ENCODE results near the gene MYO10.
"Not testable (repeated sequence)": the region's sequence is repeated elsewhere in the genome, so short reads cannot be mapped to it uniquely, and the experiment has no call there.

MYO10 gene

DNA sequence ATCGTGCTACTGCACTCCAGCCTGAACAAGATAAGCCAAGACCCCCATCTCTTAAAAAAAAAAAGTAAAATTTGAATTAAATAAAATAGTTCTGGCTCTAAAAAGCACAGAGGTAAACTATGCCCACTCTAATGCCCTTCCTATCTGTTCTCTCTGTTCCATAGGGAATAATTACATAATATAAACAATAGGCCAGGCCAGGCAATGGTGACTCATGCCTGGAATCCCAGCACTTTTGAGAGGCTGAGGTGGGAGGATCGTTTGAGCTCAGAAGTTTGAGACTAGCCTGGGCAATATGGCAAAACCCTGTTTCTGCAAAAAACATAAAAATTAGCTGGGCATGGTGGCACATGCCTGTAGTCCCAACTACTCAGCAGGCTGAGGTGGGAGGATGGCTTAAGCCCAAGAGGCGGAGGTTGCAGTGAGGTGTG is 47.4 kb downstream of the MYO10 start:
- DNase-seq (ENCODE audit: low read depth in 2 of 3, low spot score in 2 of 3) = no peak

DNA sequence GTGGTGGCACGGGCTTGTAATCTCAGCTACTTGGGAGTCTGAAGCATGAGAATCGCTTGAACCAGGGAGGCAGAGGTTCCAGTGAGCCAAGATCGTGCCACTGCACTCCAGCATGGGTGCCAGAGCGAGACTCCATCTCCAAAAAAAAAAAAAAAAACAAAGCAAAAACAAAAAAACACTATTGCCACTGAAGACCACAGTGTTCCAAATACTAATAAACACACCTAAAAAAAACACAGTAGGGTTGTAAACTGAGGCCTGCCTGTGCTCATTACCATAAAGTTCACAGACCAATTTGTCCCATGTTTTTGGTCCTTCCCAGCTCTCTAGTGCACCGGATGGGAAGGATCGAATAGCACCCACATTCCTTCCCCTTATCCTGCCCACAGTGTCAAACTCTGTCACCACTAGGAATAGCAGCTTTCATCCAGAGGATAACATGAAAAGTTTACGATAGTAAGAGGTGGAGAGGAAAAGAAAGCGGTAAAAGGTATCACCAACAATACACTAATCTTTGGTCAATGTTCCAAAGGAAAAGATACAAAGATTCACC is 49.2 kb downstream of the MYO10 start:
- DNase-seq (ENCODE audit: low read depth in 2 of 3, low spot score in 2 of 3) = no peak

- DNase-seq (ENCODE audit: low read depth in 2 of 3, low spot score in 2 of 3) = no peak
These were observed 49.7 kb downstream of the MYO10 start for GRCh38 chr5:16886366-16886736.

DNA sequence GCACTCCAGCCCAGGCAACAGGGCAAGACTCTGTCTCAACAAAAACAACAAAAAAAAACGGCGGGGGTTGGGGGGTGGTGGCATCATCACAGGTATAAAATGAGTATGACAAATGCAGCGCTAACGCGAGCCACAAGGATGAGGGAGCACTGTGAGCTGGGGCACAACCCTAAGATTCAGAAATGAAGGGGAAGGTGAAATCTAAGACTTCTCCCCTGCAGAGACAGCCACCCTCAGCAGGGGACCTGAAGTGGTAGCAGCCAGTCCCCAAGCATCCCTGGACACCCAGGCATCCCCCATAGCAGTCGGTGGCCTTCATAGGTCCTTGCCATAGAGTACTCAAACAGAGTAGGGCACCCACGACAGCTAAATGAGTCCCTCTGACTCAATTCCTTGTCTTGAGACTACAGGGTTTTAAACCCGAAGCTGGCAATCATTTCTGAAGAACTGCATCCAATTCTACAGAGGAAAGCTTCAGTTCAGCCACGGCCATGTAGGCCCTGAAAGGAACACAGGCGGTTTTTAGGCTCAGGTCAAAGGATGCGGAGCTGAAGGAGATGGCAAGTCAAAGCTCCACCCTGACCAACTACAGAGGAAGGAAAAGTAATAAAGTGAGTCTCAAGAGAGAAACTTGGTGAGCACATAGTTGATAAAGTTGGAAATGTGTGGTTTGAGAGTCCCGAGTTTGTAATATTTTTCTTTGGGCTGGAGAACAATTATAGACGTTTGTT is 50.3 kb downstream of the MYO10 start:
- no peak for DNase-seq (ENCODE audit: low read depth in 2 of 3, low spot score in 2 of 3)

DNA sequence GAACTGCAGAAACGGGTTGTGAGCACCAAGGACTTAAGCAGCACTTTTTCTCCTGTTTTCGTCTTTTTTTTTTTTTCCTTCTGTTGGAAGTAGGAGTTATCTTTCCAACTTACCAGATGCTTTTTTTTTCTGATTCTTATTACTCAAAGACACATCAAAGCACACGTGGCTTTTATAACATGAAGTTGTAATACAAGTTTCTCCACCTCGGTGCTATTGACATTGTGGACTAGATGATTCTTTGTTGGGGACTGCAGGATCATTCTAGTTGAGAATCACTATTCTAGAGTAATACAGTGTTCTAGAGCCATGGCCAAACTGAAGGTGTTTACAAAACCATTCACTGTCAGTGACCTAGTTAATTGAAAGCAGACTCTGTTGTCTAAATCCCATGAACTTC is 51.5 kb downstream of the MYO10 start:
- no peak for DNase-seq (ENCODE audit: low read depth in 2 of 3, low spot score in 2 of 3)

- no peak for DNase-seq (ENCODE audit: low read depth in 2 of 3, low spot score in 2 of 3)
These were observed 52.3 kb downstream of the MYO10 start for GRCh38 chr5:16883806-16884205.

DNA sequence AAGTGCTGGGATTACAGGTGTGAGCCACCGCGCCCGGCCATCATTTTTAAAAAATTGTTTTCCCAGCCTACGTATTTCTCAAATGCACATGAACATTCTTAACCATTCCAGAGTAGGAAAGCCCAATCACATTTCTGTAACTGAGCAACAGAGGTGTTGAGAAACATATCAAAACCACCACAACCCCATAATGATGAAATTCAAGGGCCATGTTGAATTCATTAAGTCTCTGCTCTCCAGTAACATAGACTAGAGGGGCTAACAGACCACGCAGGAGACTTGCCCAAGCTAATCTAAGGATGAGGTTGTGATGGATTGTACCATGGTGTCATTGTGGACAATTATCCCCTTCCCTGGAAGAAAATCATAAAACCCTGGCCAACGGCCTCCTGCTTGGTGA is 52.9 kb downstream of the MYO10 start:
- no peak for DNase-seq (ENCODE audit: low read depth in 2 of 3, low spot score in 2 of 3)

DNA sequence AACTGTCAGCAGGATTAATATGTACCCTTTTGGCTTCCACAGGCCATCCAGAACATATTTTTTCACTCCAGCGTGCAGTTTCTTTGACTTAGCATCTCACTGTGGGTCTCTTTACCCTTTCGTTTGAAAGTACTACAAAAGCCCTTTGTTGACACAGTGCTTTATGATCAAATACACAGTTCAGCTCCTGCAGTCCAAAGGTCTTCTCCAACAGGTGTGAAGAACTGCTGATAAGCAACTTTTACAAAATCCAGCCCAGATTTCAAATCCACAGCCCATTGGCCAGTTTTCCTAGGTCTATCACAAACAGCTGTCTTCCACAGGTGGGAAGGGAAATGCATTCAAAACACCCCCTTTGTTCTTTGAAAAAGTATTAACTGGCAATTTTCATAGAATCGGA is 54.8 kb downstream of the MYO10 start:
- no peak for DNase-seq (ENCODE audit: low read depth in 2 of 3, low spot score in 2 of 3)

DNA sequence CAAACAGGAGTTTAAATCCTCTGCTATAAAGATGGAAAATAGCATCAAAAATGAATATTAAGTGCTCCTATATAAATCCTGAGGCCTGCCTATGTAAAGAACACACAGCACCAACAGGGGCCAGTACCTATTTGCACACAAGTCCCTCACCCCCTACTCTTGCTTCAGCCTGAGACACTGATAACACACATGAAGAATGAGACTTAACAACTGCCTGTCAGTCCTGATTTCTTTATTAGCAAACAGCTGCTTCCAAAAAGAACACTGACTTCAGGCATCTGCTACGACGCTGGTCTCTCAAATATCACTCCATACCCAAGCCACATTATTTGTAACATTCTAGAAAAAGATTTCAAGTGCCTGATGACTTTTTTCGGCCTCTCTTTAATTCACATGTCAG is 55.5 kb downstream of the MYO10 start:
- no peak for DNase-seq (ENCODE audit: low read depth in 2 of 3, low spot score in 2 of 3)

- no peak for DNase-seq (ENCODE audit: low read depth in 2 of 3, low spot score in 2 of 3)
These were observed 56.4 kb downstream of the MYO10 start for GRCh38 chr5:16879650-16880049.

DNA sequence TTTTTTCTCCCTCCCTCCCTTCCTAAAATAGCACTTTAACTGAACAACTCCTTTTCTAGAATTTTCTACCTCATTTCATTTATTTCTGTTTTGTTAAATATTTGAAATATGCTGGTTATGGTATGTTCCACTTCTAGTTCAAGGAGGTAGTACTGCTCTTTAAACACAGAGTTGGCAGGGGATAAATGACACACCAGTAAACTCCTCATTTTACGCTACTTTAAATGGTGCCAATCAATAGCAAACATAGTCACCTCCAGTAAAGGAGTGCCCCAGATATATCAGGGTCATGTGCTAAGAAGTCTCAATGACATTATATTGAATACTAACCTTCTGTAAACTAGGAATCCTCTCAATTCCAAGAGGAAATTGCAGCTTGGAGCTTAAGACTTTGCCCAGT is 56.9 kb downstream of the MYO10 start:
- no peak for DNase-seq (ENCODE audit: low read depth in 2 of 3, low spot score in 2 of 3)

GRCh38 chr5:16877267-16877935 is 58.7 kb downstream of the MYO10 start:
- no peak for DNase-seq (ENCODE audit: low read depth in 2 of 3, low spot score in 2 of 3)

GRCh38 chr5:16874424-16874823 is 61.7 kb downstream of the MYO10 start:
- DNase-seq (ENCODE audit: low read depth in 2 of 3, low spot score in 2 of 3) = not testable (repeated sequence)

DNA sequence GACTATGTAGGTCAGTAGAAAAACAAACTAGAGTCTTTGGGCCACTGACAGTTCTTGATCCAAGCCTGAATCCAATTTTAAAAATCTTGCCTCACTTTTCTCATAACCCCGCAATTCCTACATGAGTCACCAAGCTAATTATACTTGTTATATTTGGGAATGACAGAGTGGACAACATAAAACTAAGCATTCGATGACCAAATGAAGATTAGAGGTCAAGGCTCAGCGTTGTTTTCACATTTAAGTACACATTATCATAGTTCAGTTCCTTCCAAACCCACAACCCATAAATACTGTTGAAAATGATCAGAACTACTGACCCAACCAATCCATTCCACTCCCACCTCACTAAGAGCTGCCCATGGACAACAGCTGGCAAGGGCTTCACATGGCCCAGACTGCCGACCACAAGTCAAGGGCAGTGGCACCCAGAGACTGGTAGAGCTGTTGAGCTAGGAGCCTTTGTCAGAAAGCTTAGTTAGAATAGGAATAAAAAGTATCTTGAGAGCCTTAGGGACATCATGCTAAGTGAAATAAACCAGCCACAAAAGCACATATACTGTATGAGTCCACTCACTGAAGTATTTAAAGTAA is 64.2 kb downstream of the MYO10 start:
- DNase-seq (ENCODE audit: low read depth in 2 of 3, low spot score in 2 of 3) = no peak

DNA sequence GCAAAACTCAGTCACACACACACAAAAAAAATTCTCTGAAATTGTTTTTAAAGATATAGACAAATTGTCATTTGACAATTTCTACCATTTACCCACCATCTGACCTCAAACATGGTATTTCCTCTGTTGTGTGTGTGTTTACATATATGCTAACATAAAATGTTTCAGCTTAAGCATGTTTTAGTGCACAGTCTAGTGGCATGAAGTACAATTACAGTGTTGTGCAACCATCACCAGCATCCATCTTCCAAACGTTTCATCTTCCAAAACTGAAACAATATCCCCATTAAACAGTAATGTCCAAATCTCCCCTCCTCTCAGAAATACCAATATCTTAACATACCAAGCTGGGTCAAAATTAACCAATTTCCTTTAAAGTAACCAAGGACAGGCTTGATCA is 65.2 kb downstream of the MYO10 start:
- no peak for DNase-seq (ENCODE audit: low read depth in 2 of 3, low spot score in 2 of 3)

GRCh38 chr5:16869821-16870796 is 66.0 kb downstream of the MYO10 start:
- DNase-seq (ENCODE audit: low read depth in 2 of 3, low spot score in 2 of 3) = no peak

GRCh38 chr5:16867577-16867953 is 68.5 kb downstream of the MYO10 start:
- no peak for DNase-seq (ENCODE audit: low read depth in 2 of 3, low spot score in 2 of 3)

- DNase-seq (ENCODE audit: low read depth in 2 of 3, low spot score in 2 of 3) = no peak
These were observed 69.1 kb downstream of the MYO10 start for GRCh38 chr5:16866795-16867576.

DNA sequence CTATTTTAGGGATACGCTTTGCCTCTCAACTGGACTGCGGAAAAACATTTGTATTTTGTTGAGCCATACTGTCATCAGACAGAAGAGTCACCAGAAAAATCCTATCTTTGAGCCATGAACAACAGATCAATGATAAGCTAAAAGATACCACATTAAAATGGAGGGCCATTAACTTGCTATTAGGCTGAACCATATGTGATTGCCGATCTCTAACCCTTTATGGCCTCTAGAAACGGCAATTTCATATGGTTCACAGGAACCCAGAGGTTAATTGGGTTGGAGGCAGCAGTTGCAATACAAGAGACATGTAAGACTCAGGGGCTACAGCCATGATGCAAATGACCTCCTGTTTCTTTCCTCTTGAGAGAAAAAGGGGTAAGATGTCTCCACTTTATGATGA is 69.8 kb downstream of the MYO10 start:
- DNase-seq (ENCODE audit: low read depth in 2 of 3, low spot score in 2 of 3) = no peak

DNA sequence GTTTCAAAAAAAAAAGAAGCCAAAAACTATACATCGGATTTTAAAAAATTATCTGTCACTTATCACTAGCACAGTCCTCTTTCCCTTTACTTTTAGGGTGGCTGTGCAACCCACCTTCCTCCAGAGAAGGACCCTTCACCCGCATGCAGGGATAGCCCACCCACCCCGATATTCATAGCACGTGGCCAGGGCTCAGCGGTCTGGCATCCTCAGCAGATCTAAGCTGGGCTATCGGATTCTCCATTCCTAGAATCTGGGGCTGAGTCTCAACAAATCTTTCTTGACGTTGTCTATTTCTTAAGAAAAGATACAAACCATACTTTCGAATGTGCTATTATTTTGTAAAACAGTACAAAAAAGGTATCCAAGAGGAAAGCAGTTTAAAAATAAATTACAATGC is 70.9 kb downstream of the MYO10 start:
- no peak for DNase-seq (ENCODE audit: low read depth in 2 of 3, low spot score in 2 of 3)
